Keratinocyte (primary cell): ENCODE results near the gene PHACTR2. TPM values are rescaled to one million over a fixed set of nuclear protein-coding genes. Genes with fewer than 3 reads are reported as not detected.

Experiments
- DNase-seq: peaks from one replicate; pipeline ENCODE4 v3.0.0-alpha.2; 2011; ENCODE audit warnings: low read depth, missing footprints, low spot score
- FAIRE-seq: peaks from 2 replicates; lab custom pipeline; 2011; peaks lifted over from hg19 to GRCh38; lab: Jason Lieb, UNC
- H2AFZ ChIP-seq: 2 replicates; pipeline ENCODE4 v1.6.0; 2012; ENCODE audit warnings: low read length, control low read depth, inconsistent platforms; ENCODE audit not compliant: control insufficient read depth
- H3K27ac ChIP-seq: 2 replicates; pipeline ENCODE4 v1.5.1; 2011; ENCODE audit warnings: low read length; ENCODE audit not compliant: control insufficient read depth, insufficient read depth
- H3K27me3 ChIP-seq: 3 replicates; pipeline ENCODE4 v1.6.0; 2011; ENCODE audit warnings: low read length; ENCODE audit not compliant: control insufficient read depth, insufficient read depth; ENCODE audit errors: extremely low read depth
- H3K36me3 ChIP-seq, 2 experiments: 2 replicates in 1 of 2; 3 replicates in 1 of 2; pipeline ENCODE4 v1.5.1; 2011; ENCODE audit warnings: low read length in 2 of 2, mild to moderate bottlenecking in 1 of 2; ENCODE audit not compliant: control insufficient read depth in 2 of 2, insufficient read depth in 2 of 2; ENCODE audit errors: extremely low read depth in 1 of 2
- H3K4me1 ChIP-seq: 3 replicates; pipeline ENCODE4 v1.5.1; 2011; ENCODE audit warnings: low read length; ENCODE audit not compliant: control insufficient read depth, insufficient read depth; ENCODE audit errors: extremely low read depth
- H3K4me2 ChIP-seq: 3 replicates; pipeline ENCODE4 v1.6.0; 2011; ENCODE audit warnings: low read depth, low read length; ENCODE audit not compliant: control insufficient read depth, insufficient read depth; ENCODE audit errors: extremely low read depth
- H3K4me3 ChIP-seq, 3 experiments: fragments of 200-600 bp in 1 of 3; sonication (generic) in 1 of 3; 2 replicates in 2 of 3; 3 replicates in 1 of 3; pipeline ENCODE4 v1.5.1; 2011 to 2016; ENCODE audit warnings: low read length in 3 of 3, mild to moderate bottlenecking in 3 of 3, control low read depth in 2 of 3, inconsistent platforms in 1 of 3, low read depth in 1 of 3, mixed read lengths in 1 of 3, mixed run types in 1 of 3, moderate library complexity in 1 of 3; ENCODE audit not compliant: control insufficient read depth in 2 of 3, insufficient read depth in 2 of 3; ENCODE audit errors: extremely low read depth in 1 of 3
- H3K79me2 ChIP-seq: 2 replicates; pipeline ENCODE4 v1.6.0; 2012; ENCODE audit warnings: low read length; ENCODE audit not compliant: control insufficient read depth, insufficient read depth
- H3K9ac ChIP-seq: 3 replicates; pipeline ENCODE4 v1.6.0; 2011; ENCODE audit warnings: low read length; ENCODE audit not compliant: control insufficient read depth, insufficient read depth; ENCODE audit errors: extremely low read depth
- H3K9me1 ChIP-seq: 3 replicates; pipeline ENCODE4 v1.6.0; 2011; ENCODE audit warnings: low read length; ENCODE audit not compliant: control insufficient read depth, insufficient read depth; ENCODE audit errors: extremely low read depth
- H3K9me3 ChIP-seq: 2 replicates; pipeline ENCODE4 v1.5.1; 2012; ENCODE audit warnings: low read depth, low read length; ENCODE audit not compliant: control insufficient read depth
- H4K20me1 ChIP-seq: 3 replicates; pipeline ENCODE4 v1.6.0; 2011; ENCODE audit warnings: low read length; ENCODE audit not compliant: control insufficient read depth, insufficient read depth; ENCODE audit errors: extremely low read depth
- CTCF ChIP-seq, 3 experiments: IDR thresholded peaks in 1 of 3; conservative IDR thresholded peaks in 1 of 3; optimal IDR thresholded peaks in 1 of 3; 2 replicates in 2 of 3; 3 replicates in 1 of 3; pipeline versions ENCODE3 to v1.5.1; 2011; ENCODE audit warnings: low read length in 3 of 3, mild to moderate bottlenecking in 3 of 3, moderate library complexity in 2 of 3, control low read depth in 1 of 3, inconsistent platforms in 1 of 3; ENCODE audit not compliant: insufficient read depth in 2 of 3; ENCODE audit errors: extremely low read depth in 1 of 3
- EZH2 ChIP-seq: IDR thresholded peaks from one replicate; pipeline ENCODE4 v1.6.1; 2012; ENCODE audit warnings: inconsistent platforms, mild to moderate bottlenecking, low read length, moderate library complexity
- dilution Hi-C: fragments of 300-500 bp; cut with MboI; formaldehyde crosslinking; loops from one replicate; pipeline ENCODE4 v1.7.0; 2020; ENCODE audit warnings: low sequenced_read_pairs; ENCODE audit not compliant: extremely low pct_ligation_motif_present
- polyA plus RNA-seq, 5 experiments: library from polyadenylated mRNA; depleted of rRNA in 3 of 5; stranded (reverse) in 3 of 5; stranded (forward) in 1 of 5; unstranded in 1 of 5; fragments of >200 nt; gene quantifications; 1 replicate in 1 of 5; 2 replicates in 3 of 5; 3 replicates in 1 of 5; pipeline versions ENCODE4 v1.2.1 to v1.2.3, GENCODE V29; 2011 to 2012; ENCODE audit warnings: missing spikeins in 2 of 5, low read depth in 1 of 5, low replicate concordance in 1 of 5

Gene PHACTR2
- polyA plus RNA-seq, 1 donor (not counting 4 experiments of a cell fraction or from before 2014, with no cell fraction given) = 9.4 TPM

- dilution Hi-C loops = no loop called here
- DNase-seq = no peak
- Histone ChIP-seq H3K9ac (no peak overlapping the region), H4K20me1 (peaks cover 16% of the 10 kb centered on the region), H3K36me3 (peaks cover 2 to 3% of the 10 kb centered on the region in 2 experiments), H3K27me3 (no peaks in the 10 kb centered on the region), H3K27ac (no peak overlapping the region), H3K79me2 (peaks cover 35% of the 10 kb centered on the region), H3K9me1 (peaks cover 3% of the 10 kb centered on the region), H3K4me1 (peaks cover 13% of the 10 kb centered on the region), H2AFZ (no peak overlapping the region), H3K4me2 (no peak overlapping the region), H3K4me3 (no peak overlapping the region), H3K9me3 (no peaks in the 10 kb centered on the region)
- no peak for FAIRE-seq
- TF ChIP-seq CTCF (optimal IDR thresholded peaks at IDR 0.05 in 1 of 3, IDR thresholded peaks at IDR 0.05 in 1 of 3, conservative IDR thresholded peaks at IDR 0.05 in 1 of 3; ENCODE audit: extremely low read depth in 1 of 3, insufficient read depth in 2 of 3, low read length in 3 of 3) = no peak
- no peak for TF ChIP-seq EZH2
Measured at GRCh38 chr6:143691155-143691554, 13.4 kb downstream of the PHACTR2 start.

- Histone ChIP-seq H2AFZ (no peak overlapping the region), H3K36me3 (peaks cover 2 to 3% of the 10 kb centered on the region in 2 experiments), H3K27me3 (no peaks in the 10 kb centered on the region), H3K9ac (no peak overlapping the region), H3K4me3 (no peak overlapping the region), H3K4me2 (no peak overlapping the region), H3K27ac (no peak overlapping the region), H4K20me1 (peaks cover 16% of the 10 kb centered on the region), H3K79me2 (peaks cover 32% of the 10 kb centered on the region), H3K9me3 (no peaks in the 10 kb centered on the region), H3K9me1 (no peaks in the 10 kb centered on the region), H3K4me1 (peaks cover 7% of the 10 kb centered on the region)
- FAIRE-seq = no peak
- DNase-seq = no peak
- no peak for TF ChIP-seq CTCF (optimal IDR thresholded peaks at IDR 0.05 in 1 of 3, IDR thresholded peaks at IDR 0.05 in 1 of 3, conservative IDR thresholded peaks at IDR 0.05 in 1 of 3; ENCODE audit: extremely low read depth in 1 of 3, insufficient read depth in 2 of 3, low read length in 3 of 3)
- TF ChIP-seq EZH2 = no peak
- dilution Hi-C loops = no loop called here
Measured at GRCh38 chr6:143691900-143692636, 14.3 kb downstream of the PHACTR2 start.
